GM23338 (cell line): Measurements from ENCODE around the gene KAT8. TPM values are rescaled to one million over a fixed set of nuclear protein-coding genes. Genes with fewer than 3 reads are reported as not detected.

ENCODE experiments used
- ATAC-seq: fragments of 200-7000 bp; cut with Tn5 transposase; 3 replicates; pipeline ENCODE4 v1.9.1; 2020
- DNase-seq: peaks from one replicate; pipeline ENCODE4 v3.0.0-alpha.2; 2015; ENCODE audit warnings: low spot score
- H2AFZ ChIP-seq: fragments of 200-600 bp; sonication (generic); 2 replicates; pipeline ENCODE4 v1.8.0; 2016; ENCODE audit warnings: antibody characterized with exemption, mild to moderate bottlenecking, moderate library complexity
- H3F3A ChIP-seq: fragments of 200-600 bp; sonication (generic); replicated peaks from 2 replicates; pipeline ENCODE4 v1.8.0; 2017; ENCODE audit warnings: antibody characterized with exemption, mixed run types, low read depth
- H3K27ac ChIP-seq: fragments of 200-600 bp; sonication (generic); 2 replicates; pipeline ENCODE4 v1.6.1; 2016; ENCODE audit warnings: low read depth
- H3K27me3 ChIP-seq: fragments of 200-600 bp; sonication (generic); 2 replicates; pipeline ENCODE4 v1.8.0; 2016; ENCODE audit warnings: mild to moderate bottlenecking, mixed run types, moderate library complexity; ENCODE audit not compliant: insufficient read depth
- H3K36me3 ChIP-seq: fragments of 200-600 bp; sonication (generic); 2 replicates; pipeline ENCODE4 v1.8.0; 2016; ENCODE audit warnings: mild to moderate bottlenecking; ENCODE audit not compliant: insufficient read depth
- H3K4me1 ChIP-seq: fragments of 200-600 bp; sonication (generic); 2 replicates; pipeline ENCODE4 v1.8.0; 2016; ENCODE audit warnings: mild to moderate bottlenecking, moderate library complexity; ENCODE audit not compliant: insufficient read depth
- H3K4me2 ChIP-seq: fragments of 200-600 bp; sonication (generic); 2 replicates; pipeline ENCODE4 v1.7.1; 2017; ENCODE audit warnings: mixed run types
- H3K4me3 ChIP-seq: fragments of 200-600 bp; sonication (generic); 2 replicates; pipeline ENCODE4 v1.6.1; 2016; ENCODE audit warnings: mixed run types
- H3K79me2 ChIP-seq: fragments of 200-600 bp; sonication (generic); replicated peaks from 2 replicates; pipeline ENCODE4 v1.8.0; 2017; ENCODE audit warnings: mild to moderate bottlenecking; ENCODE audit not compliant: insufficient read depth
- H3K9me2 ChIP-seq: fragments of 200-600 bp; sonication (generic); 2 replicates; pipeline ENCODE4 v1.8.0; 2017; ENCODE audit not compliant: insufficient read depth
- H4K20me1 ChIP-seq: fragments of 200-600 bp; sonication (generic); replicated peaks from 2 replicates; pipeline ENCODE4 v1.8.0; 2017; ENCODE audit warnings: mild to moderate bottlenecking; ENCODE audit not compliant: insufficient read depth
- H3K27ac Mint-ChIP-seq: 2 replicates; pipeline ENCODE4 v1.8.0; 2020; ENCODE audit warnings: inconsistent platforms, mild to moderate bottlenecking, moderate library complexity, mixed read lengths
- H3K27me3 Mint-ChIP-seq: 3 replicates; pipeline ENCODE4 v1.8.0; 2022; ENCODE audit warnings: low read depth, mild to moderate bottlenecking, moderate library complexity, mixed read lengths, inconsistent platforms; ENCODE audit not compliant: insufficient read depth, poor library complexity
- H3K36me3 Mint-ChIP-seq: 3 replicates; pipeline ENCODE4 v1.8.0; 2021; ENCODE audit warnings: low read depth, mild to moderate bottlenecking, inconsistent platforms, moderate library complexity, mixed read lengths
- H3K4me1 Mint-ChIP-seq: 3 replicates; pipeline ENCODE4 v1.8.0; 2020; ENCODE audit warnings: mild to moderate bottlenecking, inconsistent platforms, mixed read lengths
- H3K4me3 Mint-ChIP-seq: 3 replicates; pipeline ENCODE4 v1.8.0; 2021; ENCODE audit warnings: moderate library complexity, mild to moderate bottlenecking, inconsistent platforms, mixed read lengths
- H3K9me3 Mint-ChIP-seq: 3 replicates; pipeline ENCODE4 v1.8.0; 2020; ENCODE audit warnings: moderate library complexity, mild to moderate bottlenecking, inconsistent platforms, mixed read lengths
- CREB1 ChIP-seq: fragments of 250-450 bp; sonication (Bioruptor Pico); IDR thresholded peaks from 2 replicates; pipeline ENCODE4 v1.5.0; 2020; ENCODE audit warnings: low read depth, mild to moderate bottlenecking, moderate library complexity
- EZH2 ChIP-seq: fragments of 200-600 bp; sonication (generic); IDR thresholded peaks from one replicate; pipeline ENCODE4 v1.8.0; 2017; ENCODE audit warnings: antibody characterized with exemption, mild to moderate bottlenecking, low read depth; ENCODE audit not compliant: unreplicated experiment
- EZH2phosphoT487 ChIP-seq: fragments of 200-600 bp; sonication (generic); IDR thresholded peaks from one replicate; pipeline ENCODE4 v1.8.1; 2018; ENCODE audit warnings: antibody characterized with exemption; ENCODE audit not compliant: unreplicated experiment
- JUNB ChIP-seq: IDR thresholded peaks from one replicate; pipeline ENCODE4 v1.6.1; 2016; ENCODE audit warnings: antibody characterized with exemption; ENCODE audit not compliant: unreplicated experiment
- NANOG ChIP-seq: IDR thresholded peaks from 2 replicates; pipeline ENCODE4 v1.6.1; 2016; ENCODE audit warnings: antibody characterized with exemption, borderline replicate concordance
- POLR2AphosphoS5 ChIP-seq: IDR thresholded peaks from 2 replicates; pipeline ENCODE4 v1.6.1; 2016; ENCODE audit warnings: antibody characterized with exemption, low read depth
- ZNF114 ChIP-seq: fragments of 250-450 bp; sonication (Bioruptor Pico); IDR thresholded peaks from 2 replicates; pipeline ENCODE4 v1.5.0; 2020; ENCODE audit warnings: mild to moderate bottlenecking, moderate library complexity
- ZNF331 ChIP-seq: fragments of 250-450 bp; sonication (Bioruptor Pico); IDR thresholded peaks from 2 replicates; pipeline ENCODE4 v1.5.0; 2020; ENCODE audit warnings: low read depth, mild to moderate bottlenecking, moderate library complexity
- polyA plus RNA-seq: library from polyadenylated mRNA; unstranded; fragments of >200 nt; fragmentation: Nextera tagmentation; extraction: Ambion mirVana; gene quantifications from 2 replicates; pipeline ENCODE4 v1.2.1, GENCODE V29; 2016
- total RNA-seq: library from RNA; depleted of rRNA; stranded (reverse); fragments of >200 nt; shearing (Covaris generic); gene quantifications from 2 replicates; pipeline ENCODE4 v1.2.3, GENCODE V29; 2014
- TF ChIP-seq, protein P1 (sequence below): IDR thresholded peaks from one replicate; pipeline ENCODE4 v1.6.1; 2018; ENCODE audit warnings: antibody characterized with exemption; ENCODE audit not compliant: unreplicated experiment
- TF ChIP-seq, protein P2 (sequence below), 2 experiments: fragments of 200-600 bp in 1 of 2; sonication (generic) in 1 of 2; conservative IDR thresholded peaks; 2 replicates each; pipeline versions ENCODE4 v1.5.1 to v1.6.1; 2016 to 2017; ENCODE audit warnings: antibody characterized with exemption in 2 of 2, low read depth in 2 of 2, mild to moderate bottlenecking in 2 of 2, moderate library complexity in 1 of 2
- TF ChIP-seq, protein P3 (sequence below): IDR thresholded peaks from 2 replicates; pipeline ENCODE4 v1.6.1; 2016; ENCODE audit warnings: antibody characterized with exemption

Gene KAT8
- total and polyA plus RNA-seq, 2 experiments from 2014 or later: 47.6 to 85.4 TPM

DNA sequence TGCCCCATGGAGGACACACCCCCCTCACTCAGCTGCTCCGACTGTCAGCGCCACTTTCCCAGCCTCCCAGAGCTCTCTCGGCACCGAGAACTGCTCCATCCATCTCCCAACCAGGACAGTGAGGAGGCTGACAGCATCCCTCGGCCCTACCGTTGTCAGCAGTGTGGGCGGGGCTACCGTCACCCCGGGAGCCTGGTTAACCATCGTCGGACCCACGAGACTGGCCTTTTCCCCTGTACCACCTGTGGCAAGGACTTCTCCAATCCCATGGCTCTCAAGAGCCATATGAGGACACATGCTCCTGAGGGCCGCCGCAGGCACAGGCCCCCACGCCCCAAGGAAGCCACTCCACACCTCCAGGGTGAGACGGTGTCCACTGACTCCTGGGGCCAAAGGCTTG, 41.1 kb upstream of the KAT8 start (continued):
- TF ChIP-seq ZNF331 (CRISPR knock-in tag): no peak
- no peak for TF ChIP-seq POLR2AphosphoS5
- TF ChIP-seq EZH2: no peak
- TF ChIP-seq NANOG: no peak
- TF ChIP-seq, protein P1, sequence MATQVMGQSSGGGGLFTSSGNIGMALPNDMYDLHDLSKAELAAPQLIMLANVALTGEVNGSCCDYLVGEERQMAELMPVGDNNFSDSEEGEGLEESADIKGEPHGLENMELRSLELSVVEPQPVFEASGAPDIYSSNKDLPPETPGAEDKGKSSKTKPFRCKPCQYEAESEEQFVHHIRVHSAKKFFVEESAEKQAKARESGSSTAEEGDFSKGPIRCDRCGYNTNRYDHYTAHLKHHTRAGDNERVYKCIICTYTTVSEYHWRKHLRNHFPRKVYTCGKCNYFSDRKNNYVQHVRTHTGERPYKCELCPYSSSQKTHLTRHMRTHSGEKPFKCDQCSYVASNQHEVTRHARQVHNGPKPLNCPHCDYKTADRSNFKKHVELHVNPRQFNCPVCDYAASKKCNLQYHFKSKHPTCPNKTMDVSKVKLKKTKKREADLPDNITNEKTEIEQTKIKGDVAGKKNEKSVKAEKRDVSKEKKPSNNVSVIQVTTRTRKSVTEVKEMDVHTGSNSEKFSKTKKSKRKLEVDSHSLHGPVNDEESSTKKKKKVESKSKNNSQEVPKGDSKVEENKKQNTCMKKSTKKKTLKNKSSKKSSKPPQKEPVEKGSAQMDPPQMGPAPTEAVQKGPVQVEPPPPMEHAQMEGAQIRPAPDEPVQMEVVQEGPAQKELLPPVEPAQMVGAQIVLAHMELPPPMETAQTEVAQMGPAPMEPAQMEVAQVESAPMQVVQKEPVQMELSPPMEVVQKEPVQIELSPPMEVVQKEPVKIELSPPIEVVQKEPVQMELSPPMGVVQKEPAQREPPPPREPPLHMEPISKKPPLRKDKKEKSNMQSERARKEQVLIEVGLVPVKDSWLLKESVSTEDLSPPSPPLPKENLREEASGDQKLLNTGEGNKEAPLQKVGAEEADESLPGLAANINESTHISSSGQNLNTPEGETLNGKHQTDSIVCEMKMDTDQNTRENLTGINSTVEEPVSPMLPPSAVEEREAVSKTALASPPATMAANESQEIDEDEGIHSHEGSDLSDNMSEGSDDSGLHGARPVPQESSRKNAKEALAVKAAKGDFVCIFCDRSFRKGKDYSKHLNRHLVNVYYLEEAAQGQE: no peak
- TF ChIP-seq EZH2phosphoT487: no peak
- TF ChIP-seq, protein P2, sequence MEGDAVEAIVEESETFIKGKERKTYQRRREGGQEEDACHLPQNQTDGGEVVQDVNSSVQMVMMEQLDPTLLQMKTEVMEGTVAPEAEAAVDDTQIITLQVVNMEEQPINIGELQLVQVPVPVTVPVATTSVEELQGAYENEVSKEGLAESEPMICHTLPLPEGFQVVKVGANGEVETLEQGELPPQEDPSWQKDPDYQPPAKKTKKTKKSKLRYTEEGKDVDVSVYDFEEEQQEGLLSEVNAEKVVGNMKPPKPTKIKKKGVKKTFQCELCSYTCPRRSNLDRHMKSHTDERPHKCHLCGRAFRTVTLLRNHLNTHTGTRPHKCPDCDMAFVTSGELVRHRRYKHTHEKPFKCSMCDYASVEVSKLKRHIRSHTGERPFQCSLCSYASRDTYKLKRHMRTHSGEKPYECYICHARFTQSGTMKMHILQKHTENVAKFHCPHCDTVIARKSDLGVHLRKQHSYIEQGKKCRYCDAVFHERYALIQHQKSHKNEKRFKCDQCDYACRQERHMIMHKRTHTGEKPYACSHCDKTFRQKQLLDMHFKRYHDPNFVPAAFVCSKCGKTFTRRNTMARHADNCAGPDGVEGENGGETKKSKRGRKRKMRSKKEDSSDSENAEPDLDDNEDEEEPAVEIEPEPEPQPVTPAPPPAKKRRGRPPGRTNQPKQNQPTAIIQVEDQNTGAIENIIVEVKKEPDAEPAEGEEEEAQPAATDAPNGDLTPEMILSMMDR (conservative IDR thresholded peaks at IDR 0.05; ENCODE audit: low read depth in 2 of 2): no peak
- TF ChIP-seq, protein P3, sequence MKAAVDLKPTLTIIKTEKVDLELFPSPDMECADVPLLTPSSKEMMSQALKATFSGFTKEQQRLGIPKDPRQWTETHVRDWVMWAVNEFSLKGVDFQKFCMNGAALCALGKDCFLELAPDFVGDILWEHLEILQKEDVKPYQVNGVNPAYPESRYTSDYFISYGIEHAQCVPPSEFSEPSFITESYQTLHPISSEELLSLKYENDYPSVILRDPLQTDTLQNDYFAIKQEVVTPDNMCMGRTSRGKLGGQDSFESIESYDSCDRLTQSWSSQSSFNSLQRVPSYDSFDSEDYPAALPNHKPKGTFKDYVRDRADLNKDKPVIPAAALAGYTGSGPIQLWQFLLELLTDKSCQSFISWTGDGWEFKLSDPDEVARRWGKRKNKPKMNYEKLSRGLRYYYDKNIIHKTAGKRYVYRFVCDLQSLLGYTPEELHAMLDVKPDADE: no peak

DNA sequence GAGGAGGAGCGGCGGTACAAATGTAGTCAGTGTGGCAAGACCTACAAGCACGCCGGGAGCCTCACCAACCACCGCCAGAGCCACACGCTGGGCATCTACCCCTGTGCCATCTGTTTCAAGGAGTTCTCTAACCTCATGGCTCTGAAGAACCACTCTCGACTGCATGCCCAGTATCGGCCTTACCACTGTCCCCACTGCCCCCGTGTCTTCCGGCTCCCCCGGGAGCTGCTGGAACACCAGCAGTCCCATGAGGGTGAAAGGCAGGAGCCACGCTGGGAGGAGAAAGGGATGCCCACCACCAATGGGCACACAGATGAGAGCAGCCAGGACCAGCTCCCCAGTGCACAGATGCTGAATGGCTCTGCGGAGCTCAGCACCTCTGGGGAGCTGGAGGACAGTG, 40.4 kb upstream of the KAT8 start:
- Mint-ChIP-seq H3K27ac (no peak overlapping the region), H3K36me3 (peaks cover 50% of the 10 kb centered on the region), H3K4me1 (peaks cover 14% of the 10 kb centered on the region), H3K4me3 (no peak overlapping the region), H3K27me3 (peaks cover 8% of the 10 kb centered on the region), H3K9me3 (no peaks in the 10 kb centered on the region; the same call in 2 of the 3 replicates)
- Histone ChIP-seq H3F3A (no peaks in the 10 kb centered on the region), H4K20me1 (no peaks in the 10 kb centered on the region; the same call in 1 of the 2 replicates), H3K9me2 (no peaks in the 10 kb centered on the region), H2AFZ (no peak overlapping the region), H3K4me2 (no peak overlapping the region), H3K36me3 (peaks cover 7% of the 10 kb centered on the region; the same call in 1 of the 2 replicates), H3K79me2 (peaks cover 31% of the 10 kb centered on the region), H3K27me3 (no peaks in the 10 kb centered on the region), H3K4me1 (peaks cover 8% of the 10 kb centered on the region), H3K27ac (no peak overlapping the region), H3K4me3 (no peak overlapping the region)
- DNase-seq: no peak
- no peak for ATAC-seq
- TF ChIP-seq NANOG (no peak), POLR2AphosphoS5 (no peak), ZNF114 (CRISPR knock-in tag) (no peak), JUNB (no peak), CREB1 (CRISPR knock-in tag) (no peak)
- TF ChIP-seq, protein P2 (conservative IDR thresholded peaks at IDR 0.05; ENCODE audit: low read depth in 2 of 2): no peak
